GM21786 (cell line): ENCODE data around the gene RAP1GAP.
"Not testable (repeated sequence)": the region's sequence is repeated elsewhere in the genome, so short reads cannot be mapped to it uniquely, and the experiment has no call there.

ENCODE experiments used
- ATAC-seq: cut with Tn5 transposase; IDR thresholded peaks from one replicate; pipeline ENCODE4 v1.9.1; 2021; ENCODE audit not compliant: unreplicated experiment

RAP1GAP gene

DNA sequence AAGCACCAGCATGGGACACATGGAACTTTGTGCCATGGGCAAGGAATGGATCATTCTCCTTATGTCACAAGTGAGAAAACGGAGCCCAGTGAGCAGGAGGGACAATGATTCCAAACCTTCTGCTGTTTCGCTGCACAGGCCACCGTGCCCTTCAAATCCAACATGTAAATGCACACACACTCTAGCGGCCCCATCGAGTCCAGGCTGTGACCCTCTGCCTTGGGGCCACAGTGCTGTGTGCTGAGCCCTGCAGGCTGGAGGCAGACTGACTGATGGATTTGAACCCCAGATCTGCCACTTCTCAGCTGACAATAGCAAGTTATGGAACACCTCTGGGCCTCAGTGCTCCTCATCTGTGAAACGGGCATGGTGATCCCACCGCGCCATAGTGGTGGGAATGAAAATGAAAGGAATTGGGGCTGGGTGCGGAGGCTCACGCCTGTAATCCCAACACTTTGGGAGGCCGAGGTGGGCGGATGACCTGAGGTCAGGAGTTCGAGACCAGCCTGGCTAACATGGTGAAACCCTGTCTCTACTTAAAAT, 96.4 kb downstream of the RAP1GAP start:
- no peak for ATAC-seq

DNA sequence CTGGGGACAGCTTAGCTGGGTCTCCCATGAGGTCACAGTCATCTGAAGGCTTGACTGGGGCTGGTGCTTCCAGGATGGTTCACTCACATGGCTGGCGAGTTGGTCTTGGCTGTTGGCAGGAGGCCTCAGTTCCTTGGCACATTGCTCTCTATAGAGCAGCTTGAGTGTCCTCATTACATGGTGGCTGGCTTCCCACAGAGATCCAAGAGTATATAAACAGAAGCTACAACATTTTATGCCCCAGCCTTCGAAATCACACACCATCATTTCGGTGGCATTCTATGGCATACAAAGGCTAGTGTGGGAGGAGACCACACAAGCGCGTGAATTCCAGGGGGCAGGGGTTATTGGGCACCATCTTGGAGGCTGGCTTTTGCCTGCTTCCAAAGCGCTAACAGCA, 96.9 kb downstream of the RAP1GAP start:
- ATAC-seq = no peak

GRCh38 chr1:21570885-21571284, 98.3 kb downstream of the RAP1GAP start:
- ATAC-seq = no peak

DNA sequence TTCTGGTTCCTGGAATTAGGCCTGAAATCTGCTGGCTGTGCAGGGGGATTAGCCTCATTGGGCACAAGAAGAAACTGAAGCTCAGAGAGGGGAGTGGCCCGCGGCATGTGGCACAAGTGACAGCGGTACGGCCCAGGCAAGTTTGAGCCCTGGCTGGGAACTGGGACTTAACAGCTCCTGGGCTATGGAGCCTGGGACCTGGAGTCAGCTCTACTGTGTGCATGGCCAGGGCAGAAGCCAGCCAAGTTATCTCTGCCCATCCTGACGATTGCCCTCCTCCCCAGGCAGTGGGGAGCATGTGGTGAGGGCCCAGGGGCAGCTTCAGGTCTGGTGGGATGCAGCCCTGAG, 98.7 kb downstream of the RAP1GAP start:
- no peak for ATAC-seq

DNA sequence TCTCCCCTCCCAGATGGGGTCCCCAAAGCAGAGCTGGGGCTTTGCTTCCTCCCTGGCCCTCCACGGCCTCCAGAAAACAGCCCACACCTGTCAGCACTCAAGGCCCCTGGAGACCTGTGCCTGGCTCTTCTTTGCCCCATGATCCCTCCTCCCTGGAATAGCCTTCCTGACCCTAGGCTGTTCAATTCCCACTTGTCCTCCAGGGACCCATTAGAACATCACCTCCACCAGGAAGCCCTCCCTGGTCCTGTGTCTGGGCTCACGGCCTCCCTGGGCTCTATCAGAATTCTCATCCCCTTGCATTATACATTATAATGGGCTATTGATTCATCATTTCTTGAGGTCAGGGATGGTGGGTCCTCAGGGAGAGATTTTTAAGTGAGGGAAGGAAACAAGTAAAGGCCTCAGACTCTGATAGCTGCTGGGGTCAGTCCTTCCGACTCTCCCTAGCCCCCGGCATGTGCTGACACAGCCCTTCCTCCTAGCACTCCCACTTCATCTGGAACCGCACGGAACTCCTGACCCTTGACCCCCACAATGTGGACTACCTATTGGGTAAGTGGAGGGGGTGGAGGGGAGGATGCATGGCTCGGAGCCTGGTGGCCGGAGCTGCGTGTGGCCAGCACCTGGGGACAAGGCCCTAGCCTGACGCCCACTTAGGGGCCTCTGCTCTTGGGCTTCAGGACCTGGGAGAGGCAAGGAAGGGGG, 99.2 kb downstream of the RAP1GAP start:
- ATAC-seq = no peak

GRCh38 chr1:21568809-21569385, 100.3 kb downstream of the RAP1GAP start:
- no peak for ATAC-seq

DNA sequence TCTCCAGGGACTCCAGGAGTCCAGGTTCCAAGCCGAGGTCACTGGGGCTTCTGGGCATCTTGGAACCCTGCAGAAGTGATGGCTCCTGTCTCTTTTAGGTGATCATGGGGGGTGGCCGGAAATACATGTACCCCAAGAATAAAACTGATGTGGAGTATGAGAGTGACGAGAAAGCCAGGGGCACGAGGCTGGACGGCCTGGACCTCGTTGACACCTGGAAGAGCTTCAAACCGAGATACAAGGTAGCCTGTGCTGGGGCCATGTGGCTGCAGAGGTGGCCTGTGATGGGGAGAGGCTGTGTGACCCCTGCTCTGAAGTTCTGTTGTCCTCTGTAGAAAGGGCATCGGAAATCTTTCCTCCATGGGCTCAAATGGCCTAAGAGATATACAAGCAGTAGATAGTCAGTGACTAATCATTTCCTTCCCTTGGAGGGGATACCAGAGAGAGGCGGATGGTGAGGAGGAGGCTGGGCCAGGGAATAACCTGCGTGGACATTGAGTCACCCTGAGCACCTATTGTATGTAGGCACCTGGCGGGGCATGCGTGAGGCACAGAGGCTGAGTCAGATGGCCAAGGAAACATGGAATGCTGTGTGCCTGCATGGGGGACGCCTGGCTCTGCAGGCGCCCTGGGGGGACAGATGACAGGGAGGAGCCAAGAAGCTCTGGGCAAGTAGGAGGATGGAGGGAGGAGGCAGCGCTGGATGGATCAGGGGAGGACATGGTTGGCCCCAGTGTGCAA, 101.0 kb downstream of the RAP1GAP start:
- no peak for ATAC-seq

GRCh38 chr1:21567241-21568005, 101.7 kb downstream of the RAP1GAP start:
- ATAC-seq = no peak

GRCh38 chr1:21566361-21566760, 102.8 kb downstream of the RAP1GAP start:
- not testable (repeated sequence) for ATAC-seq

DNA sequence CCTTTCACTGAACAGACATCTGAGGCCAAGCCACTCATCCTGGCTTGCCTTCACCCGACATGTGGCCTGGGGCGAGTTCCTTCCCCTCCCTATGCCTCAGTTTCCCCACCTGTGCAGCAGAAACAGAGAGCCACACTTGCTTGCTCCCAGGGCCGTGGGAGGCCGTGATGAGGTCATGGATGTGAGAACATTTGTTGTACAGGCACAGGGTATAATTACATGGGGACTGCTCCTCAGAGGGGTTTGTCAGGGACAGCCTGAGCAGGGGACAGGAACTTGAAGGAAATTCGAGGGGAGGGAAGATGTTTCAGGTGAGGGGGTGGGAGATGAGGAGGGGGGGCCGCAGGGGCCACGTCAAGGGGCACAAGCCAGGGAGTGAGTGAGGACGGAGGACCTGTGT, 103.9 kb downstream of the RAP1GAP start:
- no peak for ATAC-seq

- ATAC-seq = no peak
Observed at GRCh38 chr1:21564521-21565095, 104.5 kb downstream of the RAP1GAP start.

DNA sequence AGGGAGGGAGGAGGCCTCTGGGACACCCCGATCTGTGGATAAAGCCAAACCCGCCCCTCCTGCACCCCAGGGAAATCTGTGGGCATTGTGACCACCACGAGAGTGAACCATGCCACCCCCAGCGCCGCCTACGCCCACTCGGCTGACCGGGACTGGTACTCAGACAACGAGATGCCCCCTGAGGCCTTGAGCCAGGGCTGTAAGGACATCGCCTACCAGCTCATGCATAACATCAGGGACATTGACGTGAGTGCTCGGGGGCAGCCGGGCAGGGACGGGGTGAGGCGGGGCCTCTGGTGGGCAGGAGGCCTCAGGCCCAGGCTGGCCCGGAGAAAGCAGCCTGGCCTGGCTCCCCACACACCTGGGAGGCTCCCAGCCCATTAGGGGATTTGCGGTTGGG, 105.2 kb downstream of the RAP1GAP start:
- no peak for ATAC-seq

DNA sequence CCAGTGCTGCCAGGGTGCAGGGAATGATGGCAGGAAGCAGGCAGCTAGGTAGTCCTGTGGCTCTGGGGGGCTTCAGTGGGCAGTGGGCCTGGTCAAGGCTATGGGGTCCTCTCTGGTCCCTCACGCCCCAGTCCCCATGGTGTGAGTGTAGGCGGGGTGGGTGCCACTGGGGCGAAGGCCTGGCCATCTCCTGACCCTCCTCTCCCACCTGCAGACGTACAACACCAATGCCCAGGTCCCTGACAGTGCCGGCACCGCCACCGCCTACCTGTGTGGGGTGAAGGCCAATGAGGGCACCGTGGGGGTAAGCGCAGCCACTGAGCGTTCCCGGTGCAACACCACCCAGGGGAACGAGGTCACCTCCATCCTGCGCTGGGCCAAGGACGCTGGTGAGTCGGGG, 106.3 kb downstream of the RAP1GAP start:
- no peak for ATAC-seq

- ATAC-seq = no peak
Observed at GRCh38 chr1:21560916-21561638, 108.1 kb downstream of the RAP1GAP start.

- no peak for ATAC-seq
Observed at GRCh38 chr1:21559788-21560567, 109.2 kb downstream of the RAP1GAP start.

DNA sequence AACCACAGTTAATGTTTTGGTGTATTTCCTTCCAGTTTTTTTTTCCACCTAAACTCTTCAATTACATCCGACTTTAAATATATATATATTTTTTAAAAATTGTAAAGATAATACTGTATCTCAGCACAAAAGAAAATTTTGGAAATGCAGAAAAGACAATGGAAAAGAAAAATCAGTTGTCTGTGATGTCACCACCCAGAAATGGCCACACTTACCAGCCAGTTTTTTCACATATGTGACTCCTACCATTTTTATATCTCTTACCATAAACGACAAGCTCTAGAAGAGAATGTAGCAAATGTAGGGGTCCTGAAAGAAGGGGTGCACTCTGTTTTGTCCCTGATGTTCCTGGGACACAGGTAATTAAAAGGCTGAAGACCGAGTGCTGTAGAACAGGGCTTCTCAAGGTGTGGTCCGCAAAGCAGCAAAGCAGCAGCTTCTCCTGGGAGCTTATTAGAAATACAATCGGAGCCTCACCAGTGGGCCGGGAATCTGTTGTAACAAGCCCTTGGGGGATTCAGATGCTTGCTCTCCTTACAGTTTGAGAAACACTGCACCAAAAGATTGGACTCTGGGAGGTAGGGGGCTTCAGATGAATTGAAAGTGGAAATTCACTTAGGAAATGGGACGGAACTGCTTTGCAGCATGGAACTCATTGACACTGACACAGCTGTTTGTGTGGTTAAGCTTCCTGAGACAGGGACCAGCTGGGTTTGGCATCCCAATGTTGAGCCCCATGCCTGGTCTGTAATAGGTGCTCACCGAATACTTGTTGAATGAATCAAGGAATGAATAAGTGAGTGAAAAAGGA, 115.8 kb downstream of the RAP1GAP start:
- no peak for ATAC-seq

DNA sequence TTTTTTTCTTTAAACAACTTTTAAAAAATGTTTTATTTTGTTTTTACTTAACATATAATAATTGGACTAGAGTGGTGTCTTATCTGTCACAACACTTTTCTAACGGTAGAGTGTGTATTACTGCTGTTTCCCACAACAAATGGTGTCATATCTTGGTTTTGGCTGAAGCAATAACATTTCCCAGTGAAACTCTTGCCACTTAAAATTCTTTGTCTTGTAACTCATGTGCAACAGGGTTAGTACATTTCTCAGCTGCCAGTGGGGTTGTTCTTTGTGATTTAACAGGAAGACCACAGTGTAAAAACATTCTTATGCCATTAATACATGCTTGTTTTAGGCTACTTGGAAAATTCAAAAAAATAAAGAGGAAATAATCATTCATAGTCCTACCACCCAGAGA, 116.4 kb downstream of the RAP1GAP start:
- ATAC-seq = no peak

GRCh38 chr1:21550866-21551475, 118.2 kb downstream of the RAP1GAP start:
- ATAC-seq = no peak
